Posterior vena cava (tissue), 2 donors: ENCODE data around the gene KIAA0408. TPM values are rescaled to one million over a fixed set of nuclear protein-coding genes. Genes with fewer than 3 reads are reported as not detected.
A peak's percentile ranks its signal among the peaks of the same experiment; 100 is the strongest.

Source experiments
- DNase-seq: peaks from one replicate; pipeline ENCODE4 v3.0.0-alpha.2; 2020; ENCODE audit warnings: low spot score
- intact Hi-C, 2 donors: fragments of 100-400 bp; cut with DNase I; formaldehyde crosslinking; loops; one replicate each; pipeline versions ENCODE4 v1.14.1 to v1.14.2; 2022 to 2023
- long read RNA-seq, 2 donors: library from polyadenylated mRNA; unstranded; transcript quantifications; one replicate each; pipeline ENCODE4 v2.0.0, GENCODE V29; 2020 to 2021
- total RNA-seq, 2 donors: library from RNA; stranded (reverse); fragmentation: NEBNext Ultra II Directional; extraction: Animal tissue kit (Norgen Biotek cat#: 25700); gene quantifications; one replicate each; pipeline ENCODE4 v1.2.1, GENCODE V29; 2021
- donor health status: DM: yes; HTN: yes; CAD: no.
- donor health status: DM: yes; HTN: yes; CAD: no.

KIAA0408 gene
- 1 to 10 TPM; 2.4 to 3.0 TPM for total RNA-seq
- long read RNA-seq, donor 1: 0 reads
- long read RNA-seq, donor 2: 0 reads

GRCh38 chr6:127459231-127459641 lies at the start of gene KIAA0408:
Gene KIAA0408, minus strand, starts transcription at chr6:127459389. Its CDS starts 5,408 bp downstream, at chr6:127453981.
- intact Hi-C loops: no loop called here
- peak; percentile 83 for DNase-seq

- no peak for DNase-seq
- intact Hi-C loops: no loop called here
These were observed 47.7 kb upstream of the KIAA0408 start for GRCh38 chr6:127506894-127507293.

GRCh38 chr6:127503022-127503421 lies 43.8 kb upstream of the KIAA0408 start:
- no peak for DNase-seq
- intact Hi-C loops: no loop called here

- DNase-seq: no peak
- intact Hi-C loops: no loop called here
These were observed 38.2 kb upstream of the KIAA0408 start for GRCh38 chr6:127497410-127497809.

- DNase-seq: no peak
- intact Hi-C loops: no loop called here
These were observed 37.3 kb upstream of the KIAA0408 start for GRCh38 chr6:127496471-127496870.

- no peak for DNase-seq
- intact Hi-C loops: no loop called here
These were observed 35.1 kb upstream of the KIAA0408 start for GRCh38 chr6:127494240-127494767.

GRCh38 chr6:127489248-127489647 lies 30.1 kb upstream of the KIAA0408 start:
- intact Hi-C loops: no loop called here
- DNase-seq: no peak

- intact Hi-C loops: no loop called here
- no peak for DNase-seq
These were observed 27.7 kb upstream of the KIAA0408 start for GRCh38 chr6:127486934-127487333.

GRCh38 chr6:127484212-127484863 lies 25.1 kb upstream of the KIAA0408 start:
- intact Hi-C loops: no loop called here
- DNase-seq: no peak

- DNase-seq: no peak
These were observed 24.3 kb upstream of the KIAA0408 start for GRCh38 chr6:127483399-127484055.

GRCh38 chr6:127482325-127482724 lies 23.1 kb upstream of the KIAA0408 start:
- intact Hi-C loops: no loop called here
- no peak for DNase-seq

More at GRCh38 chr6:127483399-127484055, 24.3 kb upstream of the KIAA0408 start:
- intact Hi-C loops: no loop called here

- DNase-seq: no peak
- intact Hi-C loops: no loop called here
These were observed 22.4 kb upstream of the KIAA0408 start for GRCh38 chr6:127481628-127482027.

GRCh38 chr6:127481111-127481510 lies 21.9 kb upstream of the KIAA0408 start:
- DNase-seq: no peak
- intact Hi-C loops: no loop called here

- intact Hi-C loops: no loop called here
- DNase-seq: no peak
These were observed 18.5 kb upstream of the KIAA0408 start for GRCh38 chr6:127477658-127478057.

- intact Hi-C loops: no loop called here
- DNase-seq: peak; percentile 78
These were observed 16.6 kb upstream of the KIAA0408 start for GRCh38 chr6:127475823-127476176.

- peak; percentile 76 for DNase-seq
- intact Hi-C loops: no loop called here
These were observed 16.1 kb upstream of the KIAA0408 start for GRCh38 chr6:127475135-127475822.

- intact Hi-C loops: no loop called here
- no peak for DNase-seq
These were observed 12.4 kb upstream of the KIAA0408 start for GRCh38 chr6:127471379-127472255.

- intact Hi-C loops: loop anchor here in 1 of 2 donors (10.0 kb wide), 1 partner anchor 66 kb away; no protein-coding TSS in a partner anchor
- no peak for DNase-seq
These were observed 9.7 kb upstream of the KIAA0408 start for GRCh38 chr6:127468936-127469335.

GRCh38 chr6:127466416-127466815 lies 7.2 kb upstream of the KIAA0408 start:
- no peak for DNase-seq
- intact Hi-C loops: loop anchor here in 1 of 2 donors (10.0 kb wide), 1 partner anchor 68 kb away; no protein-coding TSS in a partner anchor
